ENCODE measurements around the gene VAV1. TPM values are rescaled to one million over a fixed set of nuclear protein-coding genes. Genes with fewer than 3 reads are reported as not detected.

VAV1 gene
- total and polyA plus RNA-seq, 10 of the 15 experiments (the other 5 are each of a cell fraction or from before 2014, with no cell fraction given), result 1.6 to 76.8 (median 40.7) TPM

DNA sequence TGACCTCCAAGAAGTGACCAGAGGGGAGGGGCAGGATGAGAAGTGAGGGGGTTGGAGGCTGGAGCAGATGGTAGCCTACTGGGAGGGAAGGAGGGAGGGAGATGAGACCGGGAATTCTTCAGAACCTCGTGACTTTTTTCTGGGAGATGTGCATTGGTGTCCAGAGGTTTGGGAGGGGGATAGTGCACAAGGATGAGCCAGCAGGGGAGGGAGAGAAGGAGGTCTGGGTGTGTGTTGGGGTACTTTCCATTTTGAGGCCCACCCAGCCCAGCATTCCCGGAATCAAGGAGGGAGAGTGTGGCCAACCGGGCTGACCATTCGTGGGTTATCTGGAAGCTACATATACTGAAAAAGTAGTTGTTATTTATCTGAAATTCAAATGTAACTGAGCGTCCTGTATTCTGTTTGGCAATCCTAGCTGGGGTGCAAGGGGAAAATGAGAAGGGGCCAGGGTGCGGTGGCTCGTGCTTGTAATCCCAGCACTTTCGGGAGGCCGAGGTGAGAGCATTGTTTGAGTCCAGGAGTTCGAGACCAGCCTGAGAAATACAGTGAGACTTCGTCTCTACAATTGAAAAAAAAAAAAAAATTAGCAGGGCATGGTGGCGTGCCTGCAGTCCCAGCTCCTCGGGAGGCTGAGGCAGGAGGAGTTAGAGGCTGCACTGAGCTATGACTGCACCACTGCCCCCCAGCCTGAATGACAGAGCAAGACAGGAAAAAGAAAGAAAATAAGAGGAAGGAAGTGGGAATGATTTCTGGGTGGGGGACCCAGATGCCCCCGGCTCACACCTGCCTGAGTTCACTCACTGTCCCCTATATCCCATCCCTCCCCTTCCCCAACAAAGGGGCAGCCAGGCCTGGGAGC lies 47.6 kb upstream of the VAV1 start (continued):
- TF ChIP-seq PRDM15 (CRISPR knock-in tag; IDR thresholded peaks at IDR 0.05), result no peak
- no peak for TF ChIP-seq TCF3 (IDR thresholded peaks at IDR 0.05; ENCODE audit: borderline replicate concordance, insufficient read depth, low read depth, low read length)
- TF ChIP-seq EED (IDR thresholded peaks at IDR 0.05; ENCODE audit: low read depth), result no peak
- TF ChIP-seq CBX5 (IDR thresholded peaks at IDR 0.05; ENCODE audit: low read depth), result no peak
- no peak for TF ChIP-seq ZNF622 (IDR thresholded peaks at IDR 0.05)
- TF ChIP-seq MEF2A (IDR thresholded peaks at IDR 0.05; ENCODE audit: insufficient read depth, low read depth, low read length), result no peak
- no peak for TF ChIP-seq ASH2L (IDR thresholded peaks at IDR 0.05; ENCODE audit: borderline replicate concordance, low read depth)
- TF ChIP-seq, protein P1, sequence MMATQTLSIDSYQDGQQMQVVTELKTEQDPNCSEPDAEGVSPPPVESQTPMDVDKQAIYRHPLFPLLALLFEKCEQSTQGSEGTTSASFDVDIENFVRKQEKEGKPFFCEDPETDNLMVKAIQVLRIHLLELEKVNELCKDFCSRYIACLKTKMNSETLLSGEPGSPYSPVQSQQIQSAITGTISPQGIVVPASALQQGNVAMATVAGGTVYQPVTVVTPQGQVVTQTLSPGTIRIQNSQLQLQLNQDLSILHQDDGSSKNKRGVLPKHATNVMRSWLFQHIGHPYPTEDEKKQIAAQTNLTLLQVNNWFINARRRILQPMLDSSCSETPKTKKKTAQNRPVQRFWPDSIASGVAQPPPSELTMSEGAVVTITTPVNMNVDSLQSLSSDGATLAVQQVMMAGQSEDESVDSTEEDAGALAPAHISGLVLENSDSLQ (IDR thresholded peaks at IDR 0.05), result no peak
- TF ChIP-seq HDAC6 (IDR thresholded peaks at IDR 0.05; ENCODE audit: unreplicated experiment), result no peak
- no peak for TF ChIP-seq ZBTB33 (IDR thresholded peaks at IDR 0.05)
- TF ChIP-seq SRF (IDR thresholded peaks at IDR 0.05; ENCODE audit: low read depth in 2 of 2, low read length in 2 of 2), result no peak

Data from GM12878 (cell line).